HG03280 (cell line): ENCODE measurements around the gene SCRN3.
"Not testable (repeated sequence)": the region's sequence is repeated elsewhere in the genome, so short reads cannot be mapped to it uniquely, and the experiment has no call there.

Source experiments
- ATAC-seq: cut with Tn5 transposase; IDR thresholded peaks from one replicate; pipeline ENCODE4 v1.9.1; 2021; ENCODE audit warnings: mild to moderate bottlenecking, moderate library complexity; ENCODE audit not compliant: unreplicated experiment

SCRN3 gene

GRCh38 chr2:174400853-174401252, 5.3 kb downstream of the SCRN3 start:
- no peak for ATAC-seq

GRCh38 chr2:174403628-174404027, 8.1 kb downstream of the SCRN3 start:
- no peak for ATAC-seq

DNA sequence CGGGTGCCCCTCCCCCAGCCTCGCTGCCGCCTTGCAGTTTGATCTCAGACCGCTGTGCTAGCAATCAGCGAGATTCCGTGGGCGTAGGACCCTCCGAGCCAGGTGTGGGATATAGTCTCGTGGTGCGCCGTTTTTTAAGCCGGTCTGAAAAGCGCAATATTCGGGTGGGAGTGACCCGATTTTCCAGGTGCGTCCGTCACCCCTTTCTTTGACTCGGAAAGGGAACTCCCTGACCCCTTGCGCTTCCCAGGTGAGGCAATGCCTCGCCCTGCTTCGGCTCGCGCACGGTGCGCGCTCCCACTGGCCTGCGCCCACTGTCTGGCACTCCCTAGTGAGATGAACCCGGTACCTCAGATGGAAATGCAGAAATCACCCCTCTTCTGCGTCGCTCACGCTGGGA, 14.5 kb downstream of the SCRN3 start:
- ATAC-seq = not testable (repeated sequence)

- ATAC-seq = no peak
Observed at GRCh38 chr2:174412256-174412655, 16.7 kb downstream of the SCRN3 start.

DNA sequence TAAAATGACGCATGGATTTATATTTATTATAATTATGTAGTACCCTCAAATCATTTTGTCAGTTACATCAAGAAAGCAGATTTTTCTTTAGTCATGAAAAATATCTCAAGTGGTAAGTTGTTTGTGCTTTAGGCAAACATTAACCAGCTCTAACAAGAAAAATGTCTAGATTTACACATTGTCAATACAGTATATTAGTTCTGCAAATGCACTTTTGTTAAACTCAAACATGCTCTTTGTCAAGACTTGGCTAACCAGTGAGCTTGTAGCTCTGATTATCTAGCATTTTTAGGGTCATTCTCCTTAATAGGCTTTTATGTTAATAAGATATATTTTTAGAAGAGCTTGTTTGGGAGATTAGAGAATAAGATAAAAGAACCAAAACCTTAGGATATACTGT, 32.7 kb downstream of the SCRN3 start:
- ATAC-seq = no peak

DNA sequence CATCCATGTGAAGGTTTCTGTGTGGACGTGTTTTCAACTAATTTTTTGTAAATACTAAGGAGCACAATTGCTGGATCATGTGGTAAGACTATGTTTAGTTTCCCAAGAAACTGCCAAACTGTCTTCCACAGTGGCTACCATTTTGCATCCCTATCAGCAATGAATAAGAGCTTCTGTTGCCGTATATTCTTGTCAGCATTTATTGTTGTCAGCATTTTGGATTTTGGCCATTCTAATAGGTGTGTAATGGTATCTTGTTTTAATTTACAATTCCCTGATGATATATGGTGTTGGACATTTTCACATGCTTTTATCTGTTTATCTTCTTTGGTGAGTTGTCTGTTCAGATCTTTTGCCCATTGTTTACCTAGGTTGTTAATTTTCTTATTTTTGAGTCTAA, 34.5 kb downstream of the SCRN3 start:
- no peak for ATAC-seq

- ATAC-seq = no peak
Observed at GRCh38 chr2:174431902-174432301, 36.4 kb downstream of the SCRN3 start.

DNA sequence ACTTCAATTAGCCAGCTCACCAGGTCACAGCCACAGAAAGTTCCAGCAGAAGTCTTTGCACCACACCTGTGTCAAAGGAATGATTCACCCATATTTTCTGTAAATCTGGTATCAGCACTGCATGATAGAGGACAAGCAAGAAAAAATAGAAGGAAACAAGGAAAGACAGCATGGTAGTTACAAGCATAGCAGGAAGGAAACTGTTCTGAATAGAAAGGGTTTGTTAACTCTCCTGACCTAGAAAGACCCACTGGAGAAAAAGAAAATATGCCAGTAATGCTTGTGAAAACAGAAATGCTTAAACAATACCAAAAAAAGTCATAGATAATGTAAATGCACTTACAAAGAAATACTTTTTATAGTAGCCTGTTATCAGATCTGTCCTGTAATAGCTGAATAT, 40.8 kb downstream of the SCRN3 start:
- ATAC-seq = no peak

DNA sequence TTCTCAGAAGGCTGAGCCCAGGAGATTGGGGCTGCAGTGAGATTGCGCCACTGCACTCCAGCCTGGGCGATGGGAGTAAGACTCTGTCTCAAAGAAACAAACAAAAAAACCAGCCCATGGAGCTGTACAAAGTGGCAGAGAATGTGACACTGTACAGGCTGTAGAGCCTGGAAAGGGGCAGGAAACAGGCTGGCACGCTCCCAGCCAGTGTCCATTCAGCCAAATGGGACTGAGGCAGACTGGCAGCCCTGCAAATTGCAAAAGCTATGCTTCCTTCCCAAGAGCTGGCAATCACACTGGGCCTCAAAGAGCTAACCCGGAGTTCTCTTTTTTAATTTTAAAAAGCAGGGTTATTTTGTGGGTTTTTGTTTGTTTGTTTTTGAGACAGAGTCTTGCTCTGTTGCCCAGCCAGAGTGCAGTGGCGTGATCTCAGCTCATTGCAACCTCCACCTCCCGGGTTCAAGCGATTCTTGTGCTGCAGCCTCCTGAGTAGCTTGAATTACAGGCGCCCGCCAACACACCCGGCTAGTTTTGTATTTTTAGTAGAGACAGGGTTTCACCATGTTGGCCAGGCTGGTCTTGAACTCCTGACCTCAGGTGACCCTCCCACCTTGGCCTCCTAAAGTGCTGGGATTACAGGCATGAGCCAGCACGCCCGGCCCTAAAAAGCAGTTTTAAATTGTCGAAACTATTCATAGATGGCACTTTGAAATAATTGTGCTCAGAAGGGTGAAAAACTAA, 42.8 kb downstream of the SCRN3 start:
- no peak for ATAC-seq

DNA sequence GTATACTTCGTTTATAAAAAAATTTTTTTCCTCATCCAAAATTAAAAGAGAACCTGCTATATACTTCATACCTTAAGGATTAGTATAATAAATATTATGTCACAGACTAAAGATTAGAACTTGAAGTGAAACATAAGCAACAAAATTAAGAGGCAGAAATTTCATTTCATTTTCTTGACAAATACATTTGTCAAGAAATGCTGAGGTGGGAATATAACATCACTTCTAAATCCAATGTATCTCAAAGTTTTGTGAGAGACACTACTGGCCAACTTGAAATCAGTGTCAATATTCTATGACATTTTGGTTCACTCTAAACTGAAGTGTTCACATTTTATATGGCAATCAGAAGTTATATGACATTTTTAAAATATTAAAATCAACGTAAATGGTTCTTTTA, 43.8 kb downstream of the SCRN3 start:
- no peak for ATAC-seq

DNA sequence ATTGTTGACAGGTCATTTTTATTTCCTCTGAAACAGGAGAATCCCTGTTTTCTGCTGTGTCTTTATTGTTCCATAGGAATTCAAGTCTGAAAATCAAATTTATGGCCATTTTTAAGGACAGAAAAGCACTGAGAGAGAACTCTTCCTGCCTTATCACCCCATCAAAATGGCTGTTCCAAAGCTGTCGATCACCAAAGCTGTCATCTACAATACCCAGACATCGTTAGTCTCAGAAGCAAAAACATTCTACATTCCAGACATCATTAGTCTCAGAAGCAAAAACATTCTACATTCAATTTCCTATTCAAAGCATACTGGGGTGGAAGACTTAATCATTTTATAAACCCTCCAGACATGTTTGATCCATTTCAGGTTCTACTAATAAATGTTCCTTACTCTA, 44.4 kb downstream of the SCRN3 start:
- no peak for ATAC-seq

GRCh38 chr2:174442546-174443510, 47.3 kb downstream of the SCRN3 start:
- no peak for ATAC-seq

GRCh38 chr2:174444761-174445160, 49.2 kb downstream of the SCRN3 start:
- no peak for ATAC-seq

- ATAC-seq = no peak
Observed at GRCh38 chr2:174445248-174445647, 49.7 kb downstream of the SCRN3 start.

- ATAC-seq = no peak
Observed at GRCh38 chr2:174446531-174446930, 51.0 kb downstream of the SCRN3 start.

DNA sequence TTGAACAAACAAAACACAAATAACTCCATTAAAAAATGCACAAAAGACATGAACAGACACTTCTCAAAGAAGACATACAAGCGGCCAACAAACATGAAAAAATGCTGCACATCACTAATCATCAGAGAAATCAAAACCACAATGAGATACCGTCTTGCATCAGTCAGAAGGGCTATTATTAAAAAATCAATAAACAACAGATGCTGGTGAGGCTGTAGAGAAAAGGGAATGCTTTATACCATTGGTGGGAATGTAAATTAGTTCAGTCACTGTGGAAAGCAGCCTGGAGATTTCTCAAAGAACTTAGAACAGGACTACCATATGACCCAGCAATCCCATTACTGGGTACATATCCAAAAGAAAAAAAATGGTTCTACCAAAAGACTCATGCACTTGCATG, 53.5 kb downstream of the SCRN3 start:
- no peak for ATAC-seq

DNA sequence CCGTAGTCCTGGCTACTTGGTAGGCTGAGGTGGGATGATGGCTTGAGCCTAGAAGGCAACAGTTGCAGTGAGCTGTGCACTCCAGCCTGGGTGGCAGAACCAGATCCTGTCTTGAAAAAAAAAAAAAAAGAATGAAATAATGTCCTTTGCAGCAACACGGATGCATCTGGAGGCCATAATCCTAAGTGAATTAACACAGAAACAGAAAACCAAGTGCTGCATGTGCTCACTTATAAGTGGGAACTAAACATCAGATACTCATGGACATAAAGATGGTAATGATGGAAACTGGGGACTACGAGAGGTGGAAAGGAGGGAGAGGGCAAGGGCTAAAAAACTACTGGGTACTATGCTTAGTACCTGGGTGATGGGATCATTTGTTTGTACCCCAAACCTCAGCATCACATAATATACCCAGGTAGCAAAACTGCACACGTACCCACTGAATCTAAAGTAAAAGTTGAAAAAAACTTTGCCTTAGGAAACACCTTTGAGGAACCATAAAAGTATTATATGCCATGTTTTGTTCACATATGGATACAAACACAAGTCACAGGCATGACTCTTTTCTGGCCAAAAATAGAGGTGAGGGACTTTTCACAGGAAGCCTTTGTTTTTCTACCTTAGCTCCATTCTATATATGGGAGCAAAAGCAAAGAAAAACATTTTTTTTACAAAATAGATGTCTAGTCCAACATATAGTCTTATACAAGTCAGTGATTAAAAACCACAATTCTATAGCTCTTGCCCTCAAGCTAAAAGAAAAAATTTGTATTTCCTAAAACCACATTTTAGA, 54.7 kb downstream of the SCRN3 start:
- ATAC-seq = no peak

- no peak for ATAC-seq
Observed at GRCh38 chr2:174454566-174454965, 59.0 kb downstream of the SCRN3 start.

GRCh38 chr2:174461221-174461620, 65.7 kb downstream of the SCRN3 start:
- ATAC-seq = no peak

DNA sequence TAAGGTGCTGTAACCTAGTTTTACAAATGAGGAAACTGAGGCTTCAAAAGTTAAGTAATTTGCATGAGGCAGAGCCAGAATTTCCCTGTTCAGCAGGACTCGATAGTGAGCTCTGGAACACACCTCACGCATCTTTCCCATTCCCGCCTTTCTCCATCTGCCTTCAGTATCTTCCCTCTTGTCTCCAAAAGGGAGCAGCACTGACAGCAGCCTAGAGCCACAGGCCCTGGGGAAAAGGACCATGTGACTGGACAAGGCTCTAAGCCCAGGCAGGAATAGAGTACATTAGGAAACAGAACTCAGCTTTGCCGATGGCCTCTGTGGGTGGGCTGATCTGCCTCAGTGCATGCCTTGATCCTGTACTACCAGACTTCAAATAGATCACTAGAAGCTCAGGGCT, 69.8 kb downstream of the SCRN3 start:
- ATAC-seq = no peak

- no peak for ATAC-seq
Observed at GRCh38 chr2:174473796-174474195, 78.3 kb downstream of the SCRN3 start.
